ENCODE data around the gene TMPRSS4. TPM values are rescaled to one million over a fixed set of nuclear protein-coding genes. Genes with fewer than 3 reads are reported as not detected.

TMPRSS4 gene
- total RNA-seq, 1 experiment from 2014 or later = not detected

GRCh38 chr11:118139578-118139977, 62.7 kb downstream of the TMPRSS4 start:
- H3K27me3 Mint-ChIP-seq (ENCODE audit: low read depth) = peaks cover 73% of the 10 kb centered on the region
- Histone ChIP-seq H3K79me2 (ENCODE audit: insufficient read depth, low read length) (no peaks in the 10 kb centered on the region), H3K27me3 (ENCODE audit: insufficient read depth, low read length) (no peaks in the 10 kb centered on the region; the same call in 1 of the 2 replicates), H3K9me3 (ENCODE audit: control insufficient read depth, low read depth, low read length) (no peaks in the 10 kb centered on the region), H3K23ac (ENCODE audit: insufficient read length, low read depth, low read length) (no peak overlapping the region), H3K79me1 (ENCODE audit: insufficient read depth, low read depth, low read length, poor library complexity, severe bottlenecking) (no peaks in the 10 kb centered on the region), H4K8ac (replicated peaks; ENCODE audit: insufficient read length, low read depth, low read length) (no peak overlapping the region), H3T11ph (ENCODE audit: low read length) (no peak overlapping the region), H2AFZ (ENCODE audit: low read length) (no peak overlapping the region), H2BK20ac (ENCODE audit: low read depth, low read length, poor library complexity, severe bottlenecking) (no peak overlapping the region), H3K4me1 (ENCODE audit: insufficient read depth, low read length) (no peaks in the 10 kb centered on the region), H4K20me1 (ENCODE audit: control insufficient read depth, insufficient read depth, insufficient read length) (no peaks in the 10 kb centered on the region), H3K14ac (ENCODE audit: insufficient read depth, low read length) (no peak overlapping the region), H2AK5ac (ENCODE audit: insufficient read length, low read length) (no peak overlapping the region), H2BK120ac (ENCODE audit: low read depth, low read length, poor library complexity, severe bottlenecking) (no peak overlapping the region), H3K4me2 (ENCODE audit: insufficient read depth, insufficient read length, low read length) (no peak overlapping the region), H3K23me2 (ENCODE audit: insufficient read length, low read depth, low read length, poor library complexity, severe bottlenecking) (no peaks in the 10 kb centered on the region), H4K5ac (ENCODE audit: insufficient read length, low read depth, low read length) (no peak overlapping the region), H2BK15ac (ENCODE audit: low read depth, low read length) (no peak overlapping the region), H3K4ac (ENCODE audit: low read depth, low read length) (no peak overlapping the region), H3K18ac (ENCODE audit: insufficient read length, low read depth, low read length) (no peak overlapping the region), H3K27ac (ENCODE audit: insufficient read length, low read depth, low read length) (no peak overlapping the region), H2BK5ac (ENCODE audit: insufficient read length, low read length) (no peak overlapping the region), H3K9ac (ENCODE audit: extremely low read depth, insufficient read length, low read length) (no peak overlapping the region), H4K91ac (ENCODE audit: insufficient read length, low read depth, low read length) (no peak overlapping the region), H3K56ac (ENCODE audit: insufficient read length, low read depth, low read length) (no peak overlapping the region), H2BK12ac (ENCODE audit: insufficient read length, low read depth, low read length) (no peak overlapping the region)
- no peaks in the 10 kb centered on the region for H3K36me3 Mint-ChIP-seq (ENCODE audit: insufficient read depth in 1 of 3, low read depth in 3 of 3)
- H3K9me3 Mint-ChIP-seq = no peaks in the 10 kb centered on the region
- H3K27ac Mint-ChIP-seq = no peak overlapping the region
- DNase-seq = no peak
- peaks cover 9 to 13% of the 10 kb centered on the region in 2 experiments for H3K4me1 Mint-ChIP-seq
- no CpG with 5 or more reads among the region's 1 CpG for WGBS (ENCODE audit: extremely low coverage, insufficient read length, low lambda C conversion rate)
- H3K4me3 Mint-ChIP-seq = no peak overlapping the region
- TF ChIP-seq CTCF (conservative IDR thresholded peaks at IDR 0.05) = no peak
